GM19372 (cell line): ENCODE results near the gene NFXL1.

Source experiments
- ATAC-seq: cut with Tn5 transposase; IDR thresholded peaks from one replicate; pipeline ENCODE4 v1.9.1; 2021; ENCODE audit warnings: mild to moderate bottlenecking, low read depth, moderate library complexity; ENCODE audit not compliant: unreplicated experiment

The NFXL1 gene

GRCh38 chr4:47837094-47837907, 77.1 kb downstream of the NFXL1 start:
- ATAC-seq = peak; percentile 63

- peak; percentile 70 for ATAC-seq
Measured at GRCh38 chr4:47836641-47837093, 77.7 kb downstream of the NFXL1 start.

GRCh38 chr4:47835494-47835893, 78.9 kb downstream of the NFXL1 start:
- ATAC-seq = no peak

GRCh38 chr4:47831026-47831679, 83.2 kb downstream of the NFXL1 start:
- no peak for ATAC-seq

GRCh38 chr4:47830265-47831025, 83.9 kb downstream of the NFXL1 start:
- no peak for ATAC-seq

GRCh38 chr4:47829438-47829837, 84.9 kb downstream of the NFXL1 start:
- no peak for ATAC-seq

GRCh38 chr4:47827343-47828047, 86.9 kb downstream of the NFXL1 start:
- ATAC-seq = no peak

- no peak for ATAC-seq
Measured at GRCh38 chr4:47824840-47825239, 89.5 kb downstream of the NFXL1 start.

- no peak for ATAC-seq
Measured at GRCh38 chr4:47819178-47819577, 95.2 kb downstream of the NFXL1 start.

- no peak for ATAC-seq
Measured at GRCh38 chr4:47817275-47817674, 97.1 kb downstream of the NFXL1 start.

GRCh38 chr4:47816748-47817147, 97.6 kb downstream of the NFXL1 start:
- ATAC-seq = no peak

- ATAC-seq = no peak
Measured at GRCh38 chr4:47814618-47815295, 99.6 kb downstream of the NFXL1 start.

GRCh38 chr4:47809654-47810203, 104.7 kb downstream of the NFXL1 start:
- ATAC-seq = no peak

- no peak for ATAC-seq
Measured at GRCh38 chr4:47804598-47804997, 109.8 kb downstream of the NFXL1 start.

GRCh38 chr4:47801481-47802002, 112.8 kb downstream of the NFXL1 start:
- ATAC-seq = no peak

- no peak for ATAC-seq
Measured at GRCh38 chr4:47798165-47798564, 116.2 kb downstream of the NFXL1 start.
